ENCODE data around the gene SAP25.

The SAP25 gene

DNA sequence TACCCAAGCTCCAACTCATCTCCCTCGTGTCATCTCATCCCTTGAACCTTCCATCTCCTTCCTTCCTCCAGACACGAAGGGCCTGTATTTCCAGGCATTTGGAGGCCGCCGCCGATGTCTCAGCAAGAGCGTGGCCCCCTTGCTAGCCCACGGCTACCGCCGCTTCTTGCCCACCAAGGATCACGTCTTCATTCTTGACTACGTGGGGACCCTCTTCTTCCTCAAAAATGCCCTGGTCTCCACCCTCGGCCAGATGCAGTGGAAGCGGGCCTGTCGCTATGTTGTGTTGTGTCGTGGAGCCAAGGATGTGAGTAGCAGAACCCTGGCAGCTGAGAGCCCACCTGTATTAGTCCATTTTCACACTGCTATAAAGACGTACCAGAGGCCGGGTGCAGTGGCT, 17.9 kb upstream of the SAP25 start:
- DNase-seq, result no peak

DNA sequence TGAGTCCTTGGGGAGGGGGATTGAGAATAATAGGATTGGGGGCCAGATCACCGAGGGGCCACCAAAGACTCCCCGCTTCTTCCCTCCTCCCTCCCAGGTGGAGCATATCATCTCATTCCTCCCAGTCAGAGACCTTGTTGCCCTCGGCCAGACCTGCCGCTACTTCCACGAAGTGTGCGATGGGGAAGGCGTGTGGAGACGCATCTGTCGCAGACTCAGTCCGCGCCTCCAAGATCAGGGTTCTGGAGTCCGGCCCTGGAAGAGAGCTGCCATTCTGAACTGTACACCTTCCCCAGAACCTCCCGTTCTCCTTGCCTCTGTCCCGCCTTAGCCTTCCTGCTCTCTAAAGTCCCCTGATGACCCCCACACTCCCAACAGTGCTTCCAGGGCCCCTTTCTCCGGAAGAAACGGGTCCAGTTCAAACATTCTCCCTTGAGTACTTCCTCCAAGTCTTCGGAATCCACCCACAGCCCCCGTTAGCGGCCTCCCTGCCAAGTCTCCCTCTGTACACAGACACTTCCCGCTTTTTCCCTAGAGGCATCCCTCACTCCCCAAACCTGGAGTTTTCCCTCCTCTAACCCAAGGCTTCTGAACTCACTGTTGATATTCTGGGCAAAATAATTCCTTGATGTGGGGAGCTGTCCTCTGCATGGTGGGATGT, 16.5 kb upstream of the SAP25 start:
- DNase-seq, result no peak

DNA sequence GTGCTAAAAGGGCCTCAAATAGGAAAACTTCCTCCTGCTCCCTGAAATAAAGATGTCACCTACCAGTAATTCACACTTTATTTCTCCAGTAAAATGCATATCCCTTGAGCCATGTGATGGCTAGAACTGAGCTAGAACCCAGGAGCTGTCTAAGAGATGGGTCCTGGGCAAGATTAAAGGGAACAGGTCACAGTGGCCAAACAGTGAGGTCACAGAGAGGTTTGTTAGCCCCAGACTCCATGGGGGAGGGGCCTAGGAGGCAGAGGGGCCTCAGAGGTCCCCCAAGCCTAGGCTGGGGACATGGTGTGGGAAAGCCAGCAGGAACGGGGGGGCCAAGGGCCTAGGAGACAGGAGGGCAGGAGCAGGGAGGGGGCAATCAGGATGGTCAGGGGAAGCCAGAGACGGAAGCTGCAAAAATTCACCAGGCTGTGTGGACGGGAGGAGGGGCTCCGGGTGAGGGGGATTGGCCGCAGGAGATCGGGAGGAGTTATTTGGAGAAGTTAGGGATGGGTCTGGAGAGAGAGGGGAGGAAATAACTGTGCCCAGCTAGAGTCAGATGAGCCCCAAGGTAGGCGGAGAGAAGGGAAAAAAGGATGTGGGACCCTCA, 15.7 kb upstream of the SAP25 start:
- no peak for DNase-seq

DNA sequence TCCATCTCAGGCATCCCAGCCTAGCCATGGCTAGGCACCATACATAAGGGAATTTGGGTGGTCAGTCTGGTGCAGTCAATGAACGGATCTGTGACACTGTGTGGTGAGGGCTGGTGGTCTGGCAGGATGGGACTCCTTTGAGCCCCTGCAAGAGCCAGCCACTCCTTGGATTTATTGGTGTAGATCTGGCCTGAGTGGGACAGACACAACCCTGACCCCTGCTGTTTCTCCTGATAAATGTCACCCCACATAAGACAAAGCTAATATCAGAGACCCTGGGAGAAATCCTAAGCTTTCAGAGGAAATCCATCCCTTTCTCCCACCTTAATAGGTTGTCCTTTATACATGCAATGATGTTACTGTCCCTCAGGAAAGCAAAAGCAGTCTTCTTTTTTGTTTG, 14.7 kb upstream of the SAP25 start:
- no peak for DNase-seq

DNA sequence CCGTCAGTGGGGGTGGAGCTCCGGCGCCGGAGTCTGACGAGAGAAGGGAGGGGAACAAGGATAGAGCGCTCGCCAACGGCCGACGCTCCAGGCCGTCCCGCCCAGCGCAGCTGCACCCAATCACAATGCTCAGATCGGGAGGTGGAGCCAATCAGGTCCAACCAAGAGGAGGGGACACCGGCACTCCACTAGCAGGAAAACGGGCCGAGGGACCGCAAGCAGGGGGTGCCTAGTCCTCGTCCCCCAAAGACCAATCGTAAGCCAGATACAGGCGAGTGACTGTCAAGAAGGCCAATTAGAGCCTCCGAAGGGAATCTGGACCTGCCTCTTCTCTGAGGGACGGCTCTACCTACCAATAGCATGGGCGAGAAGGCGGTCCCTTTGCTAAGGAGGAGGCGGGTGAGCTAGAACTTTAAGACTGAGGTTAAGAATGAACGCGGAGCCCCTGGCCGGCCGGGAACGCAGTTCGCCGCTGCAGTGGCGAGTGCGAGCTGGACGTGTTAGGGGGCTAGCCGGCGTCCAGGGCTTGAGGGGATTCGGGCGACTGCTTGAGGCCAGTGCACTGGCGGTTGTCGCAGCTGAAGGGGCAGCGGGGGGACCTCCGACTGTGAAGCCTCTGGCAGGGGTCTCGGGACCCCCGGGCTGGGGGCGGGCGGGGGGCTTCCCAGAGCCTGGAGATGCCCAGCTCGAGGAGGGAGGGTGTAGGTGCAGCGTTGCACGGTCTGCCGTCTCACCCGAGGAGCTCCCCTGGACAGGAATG, 12.7 kb upstream of the SAP25 start, which contains the start of gene FBXO24:
Gene FBXO24, plus strand, starts transcription at position 63 of the 760 bp plus-strand sequence. Its CDS starts 298 bp downstream, at position 361.
- peak; percentile 100 for DNase-seq

DNA sequence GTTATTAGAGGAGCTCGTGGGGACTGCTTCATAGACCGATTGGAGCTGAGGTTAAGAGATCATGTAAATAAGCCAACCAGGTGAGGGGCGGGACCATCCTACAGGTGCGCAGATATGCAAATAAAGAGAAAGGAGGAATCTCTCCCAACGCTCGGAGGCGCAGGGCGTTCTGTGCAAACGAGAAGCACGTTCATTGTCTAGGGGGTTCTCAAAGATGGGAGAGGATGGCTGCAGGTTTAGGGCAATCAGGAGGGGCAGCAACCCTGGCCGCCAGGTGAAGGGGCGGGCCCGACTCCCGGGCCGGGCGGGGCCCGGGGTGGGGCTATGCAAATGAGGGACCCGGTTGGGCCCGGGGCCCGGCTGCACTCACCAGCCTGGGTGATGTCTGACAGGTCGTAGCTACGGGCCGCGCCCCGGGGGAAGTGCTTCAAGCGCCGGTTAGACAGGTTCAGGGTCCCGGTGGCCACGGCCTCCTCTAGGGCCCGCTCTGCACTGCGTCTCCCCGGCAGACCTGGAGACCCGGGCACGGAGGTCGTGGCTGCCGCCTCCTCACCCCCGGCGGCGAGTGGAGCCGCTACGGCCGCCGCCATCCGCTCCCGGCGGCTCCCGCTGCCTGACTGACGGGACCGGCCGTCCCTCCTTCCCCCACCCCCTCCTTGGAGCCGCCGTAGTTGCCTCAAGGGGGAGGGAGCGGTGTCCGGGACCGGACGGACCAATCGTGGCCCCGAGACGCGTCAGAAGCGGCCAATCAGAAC, 12.0 kb upstream of the SAP25 start, which contains the start of gene LRCH4:
Gene LRCH4, minus strand, starts transcription at position 619 of the 755 bp plus-strand sequence. Its CDS starts 29 bp downstream, at position 590.
- peak; percentile 82 for DNase-seq

DNA sequence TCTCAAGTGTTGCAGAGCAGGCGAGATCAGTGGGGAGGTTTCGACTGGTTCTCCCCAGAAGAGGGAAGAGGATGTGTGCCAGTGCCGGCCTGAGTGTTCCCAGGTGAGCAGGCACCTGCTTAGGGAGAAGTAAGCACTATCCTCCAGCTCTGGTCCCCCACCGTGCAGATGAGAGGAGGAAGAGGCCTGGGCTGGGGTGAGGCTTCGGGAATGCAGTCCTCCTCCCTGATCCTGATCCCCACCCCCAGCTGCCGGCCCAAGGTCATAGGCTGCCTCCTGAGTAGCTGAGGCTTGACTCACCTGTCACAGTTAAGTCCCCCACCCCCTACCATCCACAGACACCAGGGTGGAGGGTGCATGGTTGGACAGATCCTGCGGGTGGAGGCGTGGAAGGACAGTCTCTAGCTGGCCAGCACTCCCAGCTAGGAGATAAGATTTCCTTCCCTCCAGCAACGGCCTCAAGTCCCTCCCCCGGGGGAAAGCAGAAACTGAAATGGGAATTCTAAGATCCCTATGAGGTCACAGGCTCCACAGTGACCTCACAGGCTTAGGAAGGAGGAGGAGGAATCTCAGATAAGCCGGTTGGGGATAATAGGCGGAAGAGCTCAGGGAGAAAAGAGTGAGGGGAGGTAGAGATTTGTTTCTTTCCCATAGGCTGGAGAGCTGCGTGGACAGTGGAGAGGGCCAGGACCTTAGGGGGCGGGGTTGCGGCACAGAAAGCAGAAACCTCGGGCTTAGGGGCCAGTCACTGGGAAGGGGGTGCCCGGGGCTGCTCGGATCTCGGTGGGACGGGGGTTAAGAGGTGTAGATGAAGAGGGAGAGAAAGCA, 11.2 kb upstream of the SAP25 start:
- peak; percentile 94 for DNase-seq

DNA sequence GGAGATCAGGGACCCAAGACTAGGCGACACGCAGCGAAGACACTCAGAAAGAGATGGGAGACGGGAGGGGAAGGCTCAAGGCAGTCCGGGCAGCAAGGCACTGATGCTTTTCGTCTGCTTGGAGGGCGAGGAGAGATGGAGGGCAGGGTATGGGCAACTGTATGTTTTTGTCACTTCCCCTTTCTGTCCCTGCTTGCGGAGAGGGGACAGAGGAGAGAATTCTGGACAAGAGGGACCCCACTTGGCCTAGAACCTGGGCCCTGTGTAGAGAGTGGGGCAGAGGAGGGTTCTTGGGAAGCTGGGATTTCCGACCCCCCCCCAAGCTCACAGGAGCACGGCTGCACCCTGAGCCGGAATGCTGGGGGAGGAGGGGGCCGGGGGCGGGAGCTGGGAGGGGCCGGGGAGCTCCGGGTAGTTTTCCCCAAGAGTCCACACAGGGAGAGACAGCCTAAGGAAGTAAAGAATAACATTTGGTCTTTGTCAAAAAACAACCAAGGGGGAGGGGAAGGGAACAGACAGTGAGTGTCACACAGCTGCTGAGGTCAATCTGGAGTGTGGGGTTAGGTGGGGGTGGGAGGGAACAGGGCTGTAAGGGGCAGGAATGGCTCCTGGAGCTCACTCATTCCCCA, 10.5 kb upstream of the SAP25 start:
- no peak for DNase-seq

DNA sequence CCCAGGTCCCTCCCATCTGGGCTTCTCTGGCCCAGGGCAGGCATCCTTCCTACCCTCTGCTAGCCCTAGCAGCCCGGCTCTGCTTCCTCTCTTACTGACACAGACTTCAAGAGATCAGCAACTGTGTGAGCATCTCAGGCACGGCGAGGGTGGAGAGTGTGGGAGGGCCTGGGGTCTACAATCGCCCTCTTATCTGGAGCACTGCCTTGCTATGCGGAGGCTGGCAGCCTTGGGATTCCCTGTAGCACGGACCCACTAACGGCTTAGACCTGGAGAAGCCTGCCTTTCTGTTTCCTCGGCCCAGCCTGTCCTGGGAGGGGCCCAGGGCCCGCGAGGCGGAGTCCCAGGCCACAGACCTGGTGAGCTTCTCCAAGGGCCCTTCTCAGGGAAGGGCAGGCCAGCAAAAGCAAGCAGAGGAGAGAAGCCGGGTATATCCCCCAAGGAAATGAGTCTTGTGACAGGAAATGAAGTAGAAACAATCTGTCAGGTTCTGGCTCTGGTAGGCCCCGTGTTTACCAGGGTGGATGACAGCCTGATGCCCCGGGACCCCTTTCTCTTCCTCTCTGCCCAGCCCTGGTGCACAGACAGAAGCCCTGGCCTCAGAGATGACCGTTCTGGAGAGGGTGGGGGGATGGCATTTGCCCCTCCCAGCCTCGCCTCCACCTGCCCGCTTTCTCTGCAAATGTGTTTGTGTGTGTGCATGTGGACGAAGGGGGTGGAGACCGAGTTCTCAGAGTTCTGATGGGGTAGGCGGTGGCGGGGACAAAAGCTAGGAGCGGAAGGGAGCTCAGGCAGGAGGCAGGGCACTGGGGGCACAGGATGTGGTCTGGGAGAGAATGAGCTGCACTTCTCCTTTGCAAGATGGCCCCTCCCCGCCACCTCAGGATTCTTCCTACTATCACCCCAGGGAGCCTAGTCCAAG, 9.7 kb upstream of the SAP25 start:
- DNase-seq, result peak; percentile 85

DNA sequence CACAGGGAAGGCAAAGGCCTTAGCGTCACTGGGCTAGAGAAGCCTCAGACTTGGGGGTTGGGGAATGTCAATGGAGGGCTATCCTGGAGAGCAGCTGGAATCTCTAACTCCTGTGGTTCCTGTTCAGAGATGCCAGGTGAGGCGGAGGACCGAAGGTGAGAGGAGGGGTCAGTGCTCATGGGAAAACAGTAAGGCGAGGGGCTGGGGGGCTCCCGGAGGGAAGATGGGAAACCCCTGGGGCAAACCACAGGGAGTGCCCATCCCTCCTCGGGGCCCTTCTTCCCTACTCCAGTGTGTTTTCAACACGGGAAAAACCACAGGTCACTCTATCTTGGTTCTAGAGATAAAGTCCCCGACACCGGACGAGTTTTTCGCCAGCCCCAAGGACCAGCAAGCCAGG, 8.9 kb upstream of the SAP25 start:
- DNase-seq, result no peak

DNA sequence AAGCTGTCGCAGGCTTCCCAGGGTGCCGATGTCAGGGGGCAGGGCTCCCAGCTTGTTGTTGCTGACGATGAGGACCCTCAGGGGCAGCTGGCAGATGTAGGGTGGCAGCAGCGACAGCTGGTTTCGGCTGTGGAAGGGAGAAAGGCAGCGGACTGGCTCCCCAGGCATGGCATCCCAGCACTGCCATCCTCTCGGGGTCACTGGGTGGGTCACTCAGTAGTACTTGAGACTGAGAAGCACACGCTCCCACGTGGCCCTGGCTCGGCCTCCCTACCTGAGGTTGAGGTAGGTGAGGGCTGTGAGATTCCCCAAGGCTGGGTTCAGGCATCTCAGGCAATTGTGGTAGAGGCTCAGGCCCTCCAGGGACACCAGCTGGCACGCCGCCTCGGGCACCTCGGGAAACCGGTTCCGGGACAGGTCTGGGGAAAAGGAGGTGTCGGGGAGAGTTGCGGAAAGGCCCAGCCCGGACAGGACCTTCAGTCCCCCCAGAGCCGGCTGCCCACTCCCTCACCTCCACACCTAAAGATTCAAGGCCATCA, 8.4 kb upstream of the SAP25 start:
- DNase-seq, result no peak

DNA sequence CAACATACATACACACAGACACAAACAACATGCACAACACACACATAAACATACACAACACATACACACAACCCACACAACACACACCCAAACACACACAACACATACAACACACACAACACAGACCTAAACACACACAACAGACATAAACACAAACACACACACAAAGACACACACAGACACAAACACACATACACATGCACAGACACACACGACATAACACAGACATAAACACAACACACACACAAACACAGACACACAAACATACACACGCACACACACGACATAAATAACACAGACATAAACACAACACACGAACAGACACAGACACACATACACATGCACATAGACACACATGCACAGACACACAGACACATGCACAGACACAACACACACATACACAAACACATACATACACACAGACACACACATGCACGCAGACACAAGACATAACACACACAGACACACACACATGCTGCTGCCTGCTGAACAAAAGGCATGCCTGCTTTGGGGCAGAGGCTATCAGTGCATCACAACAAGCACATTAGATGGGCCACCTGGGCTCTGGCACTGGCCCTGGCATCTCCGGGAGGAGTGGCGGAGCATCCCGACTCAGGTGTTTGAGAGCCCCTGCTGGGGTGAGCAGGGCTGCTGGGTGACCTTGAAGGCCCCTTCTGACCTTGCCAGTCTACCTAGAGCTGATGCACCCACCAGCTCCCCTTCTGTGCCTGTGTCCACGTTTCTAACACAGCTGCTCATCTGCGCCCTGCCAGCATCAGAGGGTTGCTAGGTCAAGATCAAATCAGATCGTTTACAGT, 7.0 kb upstream of the SAP25 start:
- no peak for DNase-seq

DNA sequence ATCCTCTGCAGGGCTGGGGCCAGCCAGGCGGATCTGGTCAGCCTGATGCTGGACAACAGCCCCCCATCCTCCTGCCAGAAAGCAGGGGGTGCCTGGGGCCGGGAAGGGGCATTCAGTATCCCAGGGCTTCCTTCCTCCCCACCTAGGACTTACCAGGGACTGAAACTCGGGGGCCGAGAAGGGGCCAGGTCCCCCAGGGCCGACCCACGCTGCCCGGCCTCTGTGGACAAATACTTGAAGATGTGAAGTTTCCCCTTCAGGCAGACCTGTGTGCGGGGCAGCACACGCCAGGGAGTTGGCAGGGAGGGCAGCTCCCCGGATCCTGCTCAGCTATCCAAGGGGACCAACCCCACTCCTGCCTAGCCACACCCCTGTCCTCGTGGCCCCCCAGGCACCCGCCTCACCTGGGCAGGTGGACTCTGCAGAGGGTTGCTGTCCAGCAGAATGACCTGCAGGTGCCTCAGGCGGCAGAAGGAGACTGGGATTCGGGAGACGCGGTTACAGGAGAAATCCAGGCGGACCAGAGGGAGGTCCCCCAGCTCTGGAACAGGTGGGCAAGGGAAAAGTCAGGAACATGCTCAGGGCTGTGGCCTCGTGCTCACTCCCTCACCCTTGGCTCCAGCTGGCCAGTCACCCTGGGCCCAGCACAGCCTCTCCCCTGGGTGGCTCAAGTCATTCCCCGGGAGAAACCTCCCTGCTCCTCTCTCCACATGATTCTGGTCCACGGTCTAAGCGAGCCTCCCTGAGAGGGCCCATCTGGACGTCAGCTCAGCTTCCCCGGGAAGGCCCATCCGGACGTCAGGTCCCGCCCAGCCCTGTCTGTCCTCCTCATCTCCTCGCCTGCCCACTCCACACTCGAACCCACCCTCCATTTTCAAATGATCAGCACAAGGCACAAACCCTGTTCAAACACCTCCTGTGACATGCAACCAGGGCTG, 4.8 kb upstream of the SAP25 start:
- no peak for DNase-seq

DNA sequence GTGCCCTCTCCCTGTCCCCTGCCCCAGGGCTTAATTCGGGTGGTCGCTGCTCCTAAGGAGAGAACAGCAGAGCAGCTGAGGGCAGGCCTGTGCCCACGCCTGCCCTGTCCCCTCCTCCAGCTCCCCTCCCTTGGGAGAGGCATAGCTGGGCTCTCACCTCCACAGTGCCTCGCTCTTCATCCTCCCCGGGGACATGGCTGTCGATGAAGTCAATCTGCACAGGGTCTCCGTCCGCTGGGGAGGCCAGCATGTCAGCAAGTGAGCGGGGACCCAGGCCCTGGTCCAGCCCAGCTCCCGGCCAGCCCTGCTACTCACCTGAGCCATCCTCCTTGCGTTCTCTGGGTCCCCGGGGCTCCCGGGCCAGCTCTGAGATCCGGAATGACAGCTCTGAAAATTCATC, 3.8 kb upstream of the SAP25 start:
- DNase-seq, result no peak

DNA sequence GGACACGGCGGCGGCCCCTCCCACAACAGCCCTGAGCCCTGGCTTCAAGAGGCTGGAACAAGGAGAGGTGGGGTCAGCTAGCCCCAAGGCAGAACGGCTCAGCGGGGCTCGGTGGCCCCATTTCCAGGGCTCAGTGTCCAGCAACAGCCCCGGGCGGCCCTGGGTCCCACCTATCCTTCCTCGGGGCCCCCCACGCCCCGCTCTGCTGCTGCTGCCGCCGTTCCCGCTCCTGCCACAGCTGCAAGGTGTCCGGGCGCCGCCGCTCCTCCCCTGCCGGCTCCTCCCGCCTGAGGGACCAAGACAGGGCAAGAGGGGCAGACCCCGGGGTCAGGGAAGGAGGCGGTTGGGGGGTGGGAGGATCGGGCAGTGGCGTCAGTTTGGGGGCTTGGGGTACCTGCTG, 3.4 kb upstream of the SAP25 start:
- no peak for DNase-seq

DNA sequence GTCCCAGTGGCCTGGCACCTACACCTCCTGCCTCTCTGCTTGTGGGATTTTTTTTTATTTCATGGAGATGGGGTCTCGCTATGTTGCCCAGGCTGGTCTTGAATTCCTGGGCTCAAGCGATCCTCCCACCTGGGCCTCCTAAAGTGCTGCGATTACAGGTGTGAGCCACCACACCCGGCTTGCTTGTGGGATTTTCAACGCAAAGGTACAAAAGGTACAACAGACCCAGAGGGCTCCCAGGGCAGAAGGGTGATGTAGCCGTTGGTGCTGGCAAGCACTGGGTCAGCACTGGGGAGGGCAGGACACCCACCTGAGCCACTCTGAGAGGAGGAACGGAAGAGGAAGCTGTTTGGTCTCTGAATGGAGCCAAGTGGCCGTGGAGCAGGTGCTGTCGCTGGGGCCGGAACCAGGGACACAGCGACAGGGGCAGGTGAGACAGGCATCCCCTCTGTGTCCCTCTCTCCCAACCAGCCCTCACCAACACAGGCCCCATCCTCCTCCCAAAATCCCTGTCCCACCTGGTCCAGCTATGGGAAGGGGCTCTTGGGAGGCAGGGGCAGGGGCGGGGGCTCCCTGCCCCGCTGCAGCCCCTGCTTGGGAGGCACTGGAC, 2.8 kb upstream of the SAP25 start:
- no peak for DNase-seq

DNA sequence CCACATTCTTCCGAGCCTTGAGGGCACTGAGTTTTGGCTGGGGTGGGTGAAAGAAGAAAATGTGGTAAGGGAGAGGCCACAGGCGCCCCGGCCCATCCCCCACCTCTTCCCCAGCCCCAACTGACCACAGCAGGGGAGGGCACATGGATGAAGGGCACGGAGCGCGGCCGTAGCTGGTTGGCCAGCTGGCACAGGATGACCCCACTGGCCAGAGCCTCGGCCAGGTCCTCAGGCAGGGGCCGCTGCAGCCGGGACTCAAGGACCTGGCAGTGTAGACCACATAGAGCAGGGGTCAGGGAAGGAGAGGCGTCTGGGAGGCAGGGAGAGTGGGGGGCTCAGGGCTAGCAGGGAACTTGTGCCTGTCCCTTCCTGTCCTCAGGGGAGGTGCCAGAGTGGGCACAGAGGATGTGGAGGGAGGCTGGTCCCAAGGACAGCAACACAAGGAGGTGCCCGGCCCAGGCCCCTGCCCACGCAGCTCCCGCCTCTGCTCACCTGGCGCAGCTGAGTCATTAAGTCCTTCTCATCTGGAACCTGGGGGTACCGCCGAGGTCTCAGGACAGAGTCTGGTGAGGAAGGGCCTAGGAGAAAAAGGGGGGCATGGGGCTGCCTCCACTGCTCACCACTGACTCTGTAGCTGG, 2.2 kb upstream of the SAP25 start:
- DNase-seq, result no peak

All from islet precursor cell (in vitro differentiated cells).